HG03342 (cell line): ENCODE data around the gene LMF2.
"Not testable (repeated sequence)": the region's sequence is repeated elsewhere in the genome, so short reads cannot be mapped to it uniquely, and the experiment has no call there.

Source experiments
- ATAC-seq: cut with Tn5 transposase; IDR thresholded peaks from one replicate; pipeline ENCODE4 v1.9.1; 2021; ENCODE audit warnings: mild to moderate bottlenecking, moderate library complexity; ENCODE audit not compliant: unreplicated experiment

Gene LMF2, protein sequence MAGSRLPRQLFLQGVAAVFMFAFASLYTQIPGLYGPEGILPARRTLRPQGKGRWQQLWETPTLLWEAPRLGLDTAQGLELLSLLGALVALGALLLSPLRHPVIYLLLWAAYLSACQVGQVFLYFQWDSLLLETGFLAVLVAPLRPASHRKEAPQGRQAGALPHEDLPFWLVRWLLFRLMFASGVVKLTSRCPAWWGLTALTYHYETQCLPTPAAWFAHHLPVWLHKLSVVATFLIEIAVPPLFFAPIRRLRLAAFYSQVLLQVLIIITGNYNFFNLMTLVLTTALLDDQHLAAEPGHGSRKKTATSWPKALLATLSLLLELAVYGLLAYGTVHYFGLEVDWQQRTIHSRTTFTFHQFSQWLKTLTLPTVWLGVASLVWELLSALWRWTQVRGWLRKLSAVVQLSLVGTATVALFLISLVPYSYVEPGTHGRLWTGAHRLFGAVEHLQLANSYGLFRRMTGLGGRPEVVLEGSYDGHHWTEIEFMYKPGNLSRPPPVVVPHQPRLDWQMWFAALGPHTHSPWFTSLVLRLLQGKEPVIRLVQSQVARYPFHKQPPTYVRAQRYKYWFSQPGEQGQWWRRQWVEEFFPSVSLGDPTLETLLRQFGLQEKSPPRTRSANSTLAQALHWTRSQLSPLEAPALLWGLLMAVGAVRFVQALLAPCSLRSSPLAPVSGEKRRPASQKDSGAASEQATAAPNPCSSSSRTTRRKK

DNA sequence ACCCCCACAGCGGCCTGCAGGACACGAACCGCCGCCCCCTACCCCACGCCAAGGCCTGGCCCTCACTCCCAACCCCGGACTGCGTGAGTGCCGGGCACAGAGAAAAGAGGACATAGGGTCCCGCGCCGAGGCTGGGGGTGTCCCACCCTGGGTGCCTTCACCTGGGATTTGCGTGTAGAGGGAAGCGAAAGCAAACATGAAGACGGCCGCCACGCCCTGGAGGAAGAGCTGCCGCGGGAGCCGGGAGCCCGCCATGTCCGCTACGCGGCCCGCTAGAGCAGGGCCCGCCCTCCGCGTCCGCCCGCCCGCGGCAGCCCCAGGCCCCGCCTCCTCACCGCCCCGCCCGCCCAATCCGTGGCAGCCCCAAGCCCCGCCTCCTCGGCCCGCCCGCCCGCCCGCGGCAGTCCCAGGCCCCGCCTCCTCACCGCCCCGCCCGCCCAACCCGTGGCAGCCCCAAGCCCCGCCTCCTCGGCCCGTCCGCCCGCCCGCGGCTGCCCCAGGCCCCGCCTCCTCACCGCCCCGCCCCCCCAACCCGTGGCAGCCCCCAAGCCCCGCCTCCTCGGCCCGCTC, at the start of gene LMF2:
Gene LMF2, minus strand, starts transcription at position 282 of the 570 bp plus-strand sequence. Its CDS starts 27 bp downstream, at position 255.
- peak; percentile 42 for ATAC-seq

DNA sequence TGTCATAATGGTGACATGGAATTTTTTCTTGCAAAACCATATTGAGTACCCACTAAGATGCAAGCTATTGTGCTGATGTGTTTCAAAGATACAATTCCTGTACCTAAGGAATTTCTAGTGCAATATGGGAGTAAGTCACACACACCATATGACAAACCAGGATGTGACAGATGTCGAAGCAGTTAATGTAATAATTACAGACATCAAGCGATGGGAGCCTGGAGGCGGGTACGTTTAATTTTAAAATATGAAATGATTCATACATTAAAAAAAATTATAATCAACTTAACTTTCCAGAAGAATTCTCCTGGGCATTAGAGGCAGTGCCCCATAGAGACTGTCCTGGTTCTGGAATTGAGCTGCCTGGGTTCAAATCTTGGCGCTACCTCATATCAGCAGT, 49.2 kb upstream of the LMF2 start:
- no peak for ATAC-seq

DNA sequence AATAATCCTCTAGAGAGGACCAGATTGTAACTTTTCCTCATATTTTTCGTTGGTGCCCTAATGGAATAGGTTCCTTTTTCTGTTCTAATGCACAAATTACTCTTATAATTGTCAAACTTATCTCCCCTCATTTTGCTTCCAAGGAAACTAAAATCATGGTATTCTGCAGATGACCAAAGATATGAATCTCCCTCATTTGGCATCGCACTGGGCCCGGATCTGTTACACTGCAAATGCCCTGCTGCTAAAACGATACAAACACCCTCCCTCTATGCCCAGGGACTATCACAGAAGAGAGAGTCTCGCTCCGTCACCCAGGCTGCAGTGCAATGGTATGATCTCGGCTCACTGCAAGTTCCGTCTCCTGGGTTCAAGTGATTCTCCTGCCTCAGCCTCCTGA, 45.8 kb upstream of the LMF2 start:
- no peak for ATAC-seq

DNA sequence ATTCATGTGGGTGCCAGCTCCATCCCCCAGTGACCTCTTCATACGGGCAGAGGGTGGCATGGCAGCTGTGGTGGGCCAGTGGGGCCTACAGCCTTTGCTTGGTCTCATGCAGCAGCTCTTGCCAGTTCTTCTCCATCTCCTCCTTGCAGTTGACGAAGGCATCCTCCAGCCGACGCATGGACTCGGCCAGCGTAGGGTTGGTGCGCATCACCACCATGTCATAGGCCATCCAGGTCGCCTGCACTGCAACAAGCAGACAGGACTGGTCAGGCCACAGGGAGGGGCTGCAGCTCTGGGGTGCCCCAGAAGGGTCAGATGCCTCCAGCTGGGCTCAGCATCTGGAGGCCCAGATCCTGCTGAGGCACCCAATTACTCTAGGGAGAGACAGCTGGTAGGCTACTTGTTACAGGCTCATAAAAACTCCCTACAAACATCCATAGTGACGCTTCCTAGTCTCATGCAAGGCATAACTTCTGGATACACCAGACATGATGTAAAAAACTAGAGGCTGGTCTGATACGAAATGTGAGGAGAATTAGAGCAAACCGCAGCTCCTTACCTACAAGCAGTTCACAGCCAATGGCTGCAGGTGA, 43.8 kb upstream of the LMF2 start:
- no peak for ATAC-seq

DNA sequence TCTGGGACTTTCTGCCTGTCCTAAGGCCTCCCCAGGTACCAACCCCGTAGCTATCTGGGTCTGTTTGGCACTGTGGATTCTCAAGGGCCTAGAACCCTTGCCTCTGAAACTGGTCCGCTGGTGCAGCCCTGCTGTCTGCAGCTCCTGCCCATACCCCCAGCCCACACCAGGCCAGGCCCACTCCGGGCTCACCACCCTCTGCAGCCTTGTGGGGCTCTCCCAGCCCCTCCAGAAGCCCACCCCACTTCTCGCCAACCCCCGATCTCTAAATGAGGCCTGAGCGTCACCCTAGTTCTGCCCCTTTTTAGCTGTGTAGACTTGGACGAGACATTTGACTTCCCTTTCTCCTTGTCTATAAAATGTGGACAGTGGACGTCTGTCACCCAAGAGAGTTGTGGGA, 42.9 kb upstream of the LMF2 start:
- no peak for ATAC-seq

DNA sequence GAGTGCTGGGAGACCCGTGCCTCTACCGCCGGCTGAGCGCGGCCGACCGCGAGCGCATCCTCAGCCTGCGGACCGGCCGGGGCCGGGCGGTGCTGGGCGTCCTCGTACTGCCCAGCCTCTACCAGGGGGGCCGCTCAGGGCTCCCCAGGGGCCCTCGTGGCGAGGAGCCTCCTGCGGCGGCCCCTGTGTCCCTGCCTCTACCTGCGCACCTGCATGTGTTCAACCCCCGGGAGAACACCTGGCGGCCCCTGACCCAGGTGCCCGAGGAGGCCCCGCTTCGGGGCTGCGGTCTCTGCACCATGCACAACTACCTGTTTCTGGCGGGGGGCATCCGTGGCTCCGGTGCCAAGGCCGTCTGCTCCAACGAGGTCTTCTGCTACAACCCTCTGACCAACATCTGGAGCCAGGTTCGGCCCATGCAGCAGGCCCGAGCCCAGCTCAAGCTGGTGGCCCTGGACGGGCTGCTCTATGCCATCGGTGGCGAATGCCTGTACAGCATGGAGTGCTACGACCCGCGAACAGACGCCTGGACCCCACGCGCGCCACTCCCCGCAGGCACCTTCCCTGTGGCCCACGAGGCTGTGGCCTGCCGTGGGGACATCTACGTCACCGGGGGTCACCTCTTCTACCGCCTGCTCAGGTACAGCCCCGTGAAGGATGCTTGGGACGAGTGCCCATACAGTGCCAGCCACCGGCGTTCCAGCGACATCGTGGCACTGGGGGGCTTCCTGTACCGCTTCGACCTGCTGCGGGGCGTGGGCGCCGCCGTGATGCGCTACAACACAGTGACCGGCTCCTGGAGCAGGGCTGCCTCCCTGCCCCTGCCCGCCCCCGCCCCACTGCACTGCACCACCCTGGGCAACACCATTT, 41.7 kb upstream of the LMF2 start:
- ATAC-seq = no peak

DNA sequence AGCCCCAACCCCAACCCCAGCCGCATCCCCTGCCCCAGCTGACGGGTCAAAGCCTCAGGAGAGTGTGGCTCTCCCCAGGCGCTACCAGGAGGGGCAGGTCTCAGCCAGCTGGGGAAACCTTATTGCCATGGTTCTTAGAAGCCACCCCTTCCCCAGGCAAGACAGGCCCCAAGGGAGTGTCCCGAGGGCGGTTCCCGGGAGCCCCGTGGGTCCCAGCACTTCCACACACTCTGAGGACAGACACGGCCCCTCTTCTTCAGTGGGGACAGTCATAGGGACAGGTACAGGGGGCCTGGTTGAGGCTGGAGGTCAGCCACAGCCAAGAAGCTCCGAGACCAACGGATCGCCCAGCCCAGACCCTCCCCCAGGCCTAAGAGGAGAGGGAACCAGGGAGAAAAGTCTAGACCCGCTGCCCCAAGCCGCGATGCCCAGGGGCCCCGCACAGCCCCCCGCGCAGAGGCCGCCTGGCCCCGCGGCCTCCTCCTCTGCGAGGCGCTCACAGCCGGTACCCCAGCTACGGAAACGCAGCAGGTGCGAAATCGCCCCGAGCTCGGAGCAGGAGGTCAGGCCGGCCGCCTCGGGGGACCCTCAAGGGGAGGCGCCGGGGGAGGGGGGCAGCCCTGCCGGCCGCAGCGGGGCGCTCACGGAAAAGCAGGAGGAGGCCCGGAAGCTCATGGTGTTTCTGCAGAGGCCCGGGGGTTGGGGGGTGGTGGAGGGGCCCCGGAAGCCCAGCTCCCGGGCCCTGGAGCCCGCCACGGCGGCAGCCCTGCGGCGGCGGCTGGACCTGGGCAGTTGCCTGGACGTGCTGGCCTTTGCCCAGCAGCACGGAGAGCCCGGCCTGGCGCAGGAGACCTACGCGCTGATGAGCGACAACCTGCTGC, 40.8 kb upstream of the LMF2 start:
- no peak for ATAC-seq

DNA sequence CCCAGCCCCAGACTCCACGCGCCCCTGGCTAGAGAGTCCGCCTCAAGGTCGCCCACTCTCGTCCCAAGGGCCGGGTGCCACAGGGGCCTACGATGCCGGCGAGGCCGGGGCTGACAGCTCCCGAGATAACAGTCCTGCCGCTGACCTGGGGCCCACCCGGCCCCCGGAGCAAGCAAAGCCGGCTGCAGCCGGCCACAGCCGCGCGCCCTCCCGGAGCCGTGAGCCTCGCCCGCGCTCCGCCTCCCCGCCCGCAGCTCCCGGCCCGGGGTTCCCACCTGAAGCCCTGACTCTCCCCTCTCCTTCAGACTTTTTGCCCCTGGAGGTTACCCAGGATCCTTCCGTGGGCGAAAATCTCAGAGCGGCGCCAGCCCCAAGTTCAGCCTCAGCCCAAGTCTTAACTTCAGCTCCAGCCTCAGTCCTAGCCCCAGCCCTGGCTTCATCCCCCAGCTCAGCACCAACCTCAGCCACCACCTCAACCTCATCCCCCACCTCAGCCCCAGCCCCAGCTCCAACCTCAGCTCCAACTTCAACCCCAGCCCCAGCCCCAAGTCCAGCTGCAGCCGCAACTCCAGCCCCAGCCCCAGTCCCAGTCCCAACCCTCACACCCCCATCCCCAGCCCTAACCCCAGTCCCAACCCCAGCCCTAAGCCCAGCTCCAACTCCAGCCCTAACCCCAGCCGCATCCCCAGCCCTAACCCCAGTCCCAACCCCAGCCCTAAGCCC, 39.9 kb upstream of the LMF2 start:
- no peak for ATAC-seq

DNA sequence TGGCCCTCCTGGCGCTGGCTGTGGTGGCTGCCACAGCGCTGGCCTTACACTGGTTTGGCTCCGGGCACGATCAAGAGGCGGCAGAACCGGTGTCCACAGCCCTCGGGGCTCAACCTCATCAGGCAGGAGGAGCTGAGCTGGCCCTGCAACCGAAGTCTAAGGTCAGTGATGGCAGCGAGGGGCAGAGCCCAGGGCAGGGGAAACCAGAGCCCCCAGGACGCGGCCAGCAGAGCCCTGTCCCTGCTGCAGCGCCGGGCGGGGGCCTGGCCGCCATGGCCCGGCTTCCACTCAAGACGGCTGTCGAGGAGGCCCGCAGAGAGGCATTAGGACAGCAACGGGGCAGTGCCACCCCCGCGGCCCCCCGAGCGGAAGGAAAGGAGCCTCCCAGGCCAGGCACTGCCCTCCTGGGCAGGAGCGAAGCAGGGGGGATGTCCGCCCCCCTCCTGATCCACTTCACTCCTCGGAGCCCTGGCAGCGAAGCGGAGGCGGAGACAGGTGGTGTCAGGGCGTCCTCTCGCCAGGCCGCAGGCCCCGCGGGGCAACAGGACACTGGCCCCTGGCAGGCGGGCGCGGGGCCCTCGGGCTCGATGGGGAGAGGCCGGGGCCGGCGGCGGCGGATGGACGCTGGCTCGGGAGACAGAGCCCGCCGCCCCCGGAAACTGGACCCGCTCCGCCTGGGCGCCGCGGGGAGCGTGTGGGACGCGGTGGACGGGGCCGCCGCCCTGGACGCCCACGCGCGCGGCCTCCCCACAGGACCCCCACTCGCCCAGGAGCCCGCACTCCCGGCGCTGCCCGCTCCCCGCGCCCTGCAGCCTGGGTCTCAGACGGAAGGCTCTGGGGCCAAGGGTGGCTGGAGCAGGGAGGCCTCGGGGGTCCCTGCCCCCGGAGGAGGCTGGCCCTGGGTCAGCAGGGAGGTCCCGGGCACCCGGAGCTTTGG, 39.1 kb upstream of the LMF2 start:
- ATAC-seq = no peak

DNA sequence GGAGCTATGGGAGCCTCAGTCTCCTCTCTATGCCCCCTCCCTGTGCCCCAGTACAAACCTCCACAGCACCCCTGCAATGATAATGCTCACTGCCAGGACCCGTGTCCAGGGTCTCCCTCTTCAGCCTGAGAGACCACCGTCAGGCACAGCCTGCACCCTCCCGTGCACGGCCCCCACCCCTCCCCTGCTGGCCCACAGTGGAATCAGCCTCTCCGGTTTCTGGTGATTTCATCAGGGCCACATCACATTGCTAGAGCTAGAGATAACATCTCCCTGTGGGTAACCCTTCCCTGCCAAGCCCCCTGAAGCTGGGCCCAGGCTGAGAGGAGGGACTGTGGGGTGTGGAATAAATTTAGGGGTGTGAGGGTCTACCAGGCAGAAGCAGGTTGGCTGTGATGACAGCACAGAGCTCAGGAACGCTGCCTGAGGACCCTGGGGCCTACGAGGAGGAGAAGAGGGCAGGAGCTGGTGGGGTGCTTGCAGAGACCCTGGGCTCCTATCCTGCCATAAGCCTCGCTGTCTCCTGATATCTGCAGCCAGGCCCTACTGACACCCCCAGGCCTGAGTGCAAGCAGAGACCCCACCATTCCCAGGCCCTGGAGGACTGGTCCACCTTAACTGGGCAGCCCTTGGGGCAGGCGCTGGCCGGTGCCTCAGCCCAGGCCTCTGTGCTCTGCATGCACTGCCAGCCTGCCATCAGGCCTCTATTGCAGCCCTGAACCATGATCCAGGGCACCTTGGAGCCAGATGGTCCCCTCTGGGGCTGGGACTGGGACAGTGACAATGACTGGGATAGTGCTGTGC, 38.2 kb upstream of the LMF2 start, which contains the start of gene KLHDC7B:
Gene KLHDC7B, plus strand, starts transcription at position 378 of the 804 bp plus-strand sequence. Its CDS starts 345 bp downstream, at position 723.
- ATAC-seq = no peak

DNA sequence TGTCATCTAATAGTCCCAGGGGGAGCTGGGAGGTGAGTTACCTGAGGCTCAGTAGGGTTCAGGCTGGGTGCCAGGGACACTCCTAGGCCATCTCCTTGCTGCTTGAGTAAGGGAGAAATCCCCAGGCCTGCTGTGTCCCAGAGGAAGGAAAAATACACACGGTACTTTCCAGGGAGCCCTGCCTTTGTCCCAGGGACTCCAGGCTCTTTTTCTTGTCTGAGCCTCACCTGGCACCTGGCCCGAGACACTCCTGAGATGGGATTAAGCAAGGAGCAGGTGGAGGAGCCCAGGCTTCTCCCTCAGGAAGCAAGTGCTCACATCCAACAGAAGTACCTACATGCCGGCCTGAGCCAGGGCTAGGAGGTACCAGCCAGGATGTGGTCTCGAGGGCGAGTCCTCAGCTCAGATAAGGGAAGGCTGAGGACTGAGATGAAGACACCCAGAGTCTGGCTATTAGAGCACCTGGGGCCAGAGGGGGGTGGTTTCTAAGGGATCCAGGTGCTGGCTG, 37.3 kb upstream of the LMF2 start:
- no peak for ATAC-seq

DNA sequence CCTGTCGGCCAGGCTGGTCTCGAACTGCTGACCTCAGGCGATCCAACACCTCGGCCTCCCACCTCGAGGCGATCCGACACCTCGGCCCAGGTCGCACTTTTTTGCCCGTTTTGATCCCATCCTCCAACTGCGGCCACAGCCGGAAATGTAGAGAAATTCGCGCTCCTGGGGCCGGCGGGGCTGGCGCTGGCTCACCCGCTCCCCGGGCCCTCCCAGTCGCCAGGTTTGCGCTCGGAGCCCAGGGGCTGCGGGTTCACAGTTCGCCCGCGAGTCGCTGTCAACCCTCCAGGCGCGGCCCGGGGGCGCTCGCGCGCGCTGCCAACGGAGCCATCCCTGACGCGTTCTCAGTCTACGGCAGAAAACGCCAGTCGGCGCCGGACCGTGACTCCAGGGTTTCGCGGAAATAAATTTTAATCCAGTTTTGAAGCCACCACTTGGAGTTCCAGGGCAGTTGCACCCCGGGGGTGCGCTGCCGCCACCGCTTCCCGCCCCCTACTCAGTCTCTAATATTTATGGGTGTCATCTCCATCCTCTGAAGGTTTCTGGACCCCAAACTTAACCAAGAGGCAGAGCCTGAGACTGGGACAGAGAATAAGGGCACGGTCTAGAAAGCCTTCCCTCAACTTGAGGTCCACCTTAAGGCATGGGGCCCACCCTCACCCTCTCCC, 36.7 kb upstream of the LMF2 start:
- no peak for ATAC-seq

DNA sequence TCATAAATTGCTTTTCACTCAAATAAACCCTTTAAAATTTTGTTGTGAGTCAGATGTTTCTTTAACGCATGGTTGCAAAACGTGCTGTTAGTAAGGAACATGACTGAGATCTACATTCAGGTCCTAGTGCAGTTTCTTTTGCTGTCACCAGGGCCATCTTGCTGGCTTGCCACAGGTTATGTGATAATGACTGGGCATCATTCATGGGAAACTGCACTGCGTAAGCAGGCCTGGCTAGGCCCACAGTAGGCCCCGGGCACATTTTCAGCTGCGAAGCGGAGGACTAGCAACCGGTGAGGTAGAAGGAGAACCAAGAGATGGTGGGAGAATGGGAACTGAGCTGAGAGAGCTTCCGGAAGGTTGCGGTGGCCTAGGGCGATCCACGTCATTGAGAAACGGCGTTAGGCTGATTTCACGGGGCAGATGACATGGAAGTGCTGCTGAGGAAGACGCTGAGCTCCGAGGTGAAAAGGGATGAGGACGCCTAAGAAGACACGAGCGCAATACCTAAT, 35.0 kb upstream of the LMF2 start:
- no peak for ATAC-seq

DNA sequence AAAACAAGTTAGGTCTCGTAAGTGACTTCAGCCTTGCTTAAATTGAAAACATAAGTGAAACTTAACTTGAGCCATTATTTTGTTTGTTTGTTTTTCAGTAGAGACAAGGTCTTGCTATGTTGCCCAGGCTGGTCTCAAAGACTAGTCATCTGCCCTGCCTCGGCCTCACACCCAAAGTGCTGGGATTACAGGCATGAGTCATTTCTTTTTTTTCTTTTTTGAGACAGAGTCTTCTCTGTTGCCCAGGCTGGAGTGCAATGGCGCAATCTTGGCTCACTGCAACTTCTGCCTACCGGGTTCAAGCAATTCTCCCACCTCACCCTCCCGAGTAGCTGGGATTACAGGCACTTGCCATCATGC, 34.1 kb upstream of the LMF2 start:
- not testable (repeated sequence) for ATAC-seq

DNA sequence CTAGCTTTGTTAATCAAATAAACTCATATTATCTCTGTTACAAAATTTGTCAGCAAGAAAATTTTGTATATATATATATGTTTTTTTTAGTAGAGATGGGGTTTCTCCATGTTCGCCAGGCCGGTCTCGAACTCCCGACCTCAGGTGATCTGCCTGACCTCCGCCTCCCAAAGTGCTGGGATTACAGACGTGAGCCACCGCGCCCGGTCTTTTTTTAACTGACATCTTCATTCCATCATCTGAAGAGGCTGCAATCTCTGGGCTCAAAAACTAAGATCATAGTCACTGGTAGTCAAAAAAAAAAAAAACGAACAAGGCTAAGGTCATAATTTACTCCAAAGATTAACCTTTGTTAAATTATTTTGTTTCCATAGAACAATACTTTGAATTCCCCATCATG, 32.9 kb upstream of the LMF2 start:
- no peak for ATAC-seq

DNA sequence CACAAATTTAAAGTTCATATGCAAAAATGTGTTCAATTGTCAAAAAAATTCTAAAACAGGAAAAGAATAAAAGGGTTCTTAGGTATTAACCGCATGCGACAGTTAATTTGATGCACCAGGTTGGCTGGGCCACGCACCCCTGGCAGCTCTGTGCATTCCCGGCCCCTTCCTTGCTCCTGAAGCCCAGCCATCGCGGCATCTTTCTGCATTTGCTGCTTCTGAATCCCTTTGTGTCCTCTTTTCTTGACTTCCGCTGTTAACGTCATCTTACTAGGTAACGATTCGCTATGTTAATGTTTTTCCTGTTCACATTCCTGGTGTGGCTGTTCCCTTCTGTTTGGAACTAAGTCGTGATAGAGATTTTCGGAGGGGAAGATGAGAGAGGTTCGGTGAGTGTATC, 30.3 kb upstream of the LMF2 start:
- no peak for ATAC-seq
